ENCODE results near the gene HAUS6. TPM values are rescaled to one million over a fixed set of nuclear protein-coding genes. Genes with fewer than 3 reads are reported as not detected.
"Not testable (repeated sequence)": the region's sequence is repeated elsewhere in the genome, so short reads cannot be mapped to it uniquely, and the experiment has no call there.

The HAUS6 gene
- total RNA-seq, 2 donors from 2014 or later: 27.8 to 38.0 TPM

DNA sequence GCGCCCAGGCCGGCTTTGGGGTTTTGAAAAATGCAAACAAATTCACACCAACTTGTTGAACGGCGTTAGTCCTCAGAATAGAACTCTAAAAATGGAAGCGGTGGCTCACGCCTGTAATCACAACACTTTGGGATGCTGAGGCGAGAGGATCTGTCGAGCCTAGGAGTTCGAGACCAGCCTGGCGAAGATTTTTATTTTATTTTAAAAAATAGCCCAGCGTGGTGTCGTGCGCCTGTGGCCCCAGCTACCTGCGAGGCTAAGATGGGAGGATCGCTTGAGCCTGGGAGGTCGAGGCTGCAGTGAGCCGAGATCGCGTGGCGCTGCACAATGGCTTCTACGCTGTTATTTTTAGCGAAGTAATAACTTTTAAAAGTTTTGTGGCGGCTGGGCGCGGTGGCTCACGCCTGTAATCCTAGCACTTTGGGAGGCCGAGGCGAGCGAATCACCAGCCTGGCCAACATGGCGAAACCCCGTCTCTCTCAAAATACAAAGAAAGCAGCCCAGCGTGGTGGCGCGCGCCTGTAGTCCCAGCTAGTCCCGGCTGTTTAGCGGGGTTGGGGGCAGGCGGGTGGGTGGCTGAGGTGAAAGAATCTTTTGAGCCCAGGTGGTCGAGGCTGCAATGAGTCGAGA, 25.3 kb upstream of the HAUS6 start:
- peaks cover 43% of the 10 kb centered on the region for H3K36me3 Mint-ChIP-seq (ENCODE audit: low read depth)
- peak; percentile 16 for ATAC-seq (replicated peaks)
- H3K27ac Mint-ChIP-seq: peak overlapping the region; percentile 89
- H3K4me1 Mint-ChIP-seq: peaks cover 15% of the 10 kb centered on the region
- peak overlapping the region; percentile 89 for H3K4me3 Mint-ChIP-seq
- H3K27me3 Mint-ChIP-seq: no peaks in the 10 kb centered on the region
- H3K9me3 Mint-ChIP-seq: peaks cover 3% of the 10 kb centered on the region

DNA sequence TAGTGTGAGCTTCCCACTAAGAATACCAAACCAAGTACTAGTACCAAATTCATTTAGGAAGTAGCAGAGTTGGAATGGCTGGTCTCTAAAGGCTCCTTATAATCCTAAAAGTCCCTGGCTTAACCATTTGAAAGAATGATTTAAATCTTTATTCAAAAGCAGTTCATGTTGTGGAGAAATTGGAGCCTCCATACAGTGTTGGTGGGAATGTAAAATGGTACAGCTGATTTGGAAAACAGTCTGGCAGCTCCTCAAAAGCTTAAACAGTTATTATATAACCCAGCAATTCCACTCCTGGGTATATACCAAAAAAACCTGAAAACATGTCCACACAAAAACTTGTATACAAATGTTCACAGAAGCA, 21.7 kb upstream of the HAUS6 start:
- Mint-ChIP-seq H3K4me3 (peak overlapping the region; percentile 89), H3K27ac (peak overlapping the region; percentile 79), H3K36me3 (ENCODE audit: low read depth) (peaks cover 78% of the 10 kb centered on the region), H3K9me3 (peaks cover under 1% of the 10 kb centered on the region), H3K4me1 (peaks cover 8% of the 10 kb centered on the region), H3K27me3 (no peaks in the 10 kb centered on the region)
- no peak for ATAC-seq (replicated peaks)

DNA sequence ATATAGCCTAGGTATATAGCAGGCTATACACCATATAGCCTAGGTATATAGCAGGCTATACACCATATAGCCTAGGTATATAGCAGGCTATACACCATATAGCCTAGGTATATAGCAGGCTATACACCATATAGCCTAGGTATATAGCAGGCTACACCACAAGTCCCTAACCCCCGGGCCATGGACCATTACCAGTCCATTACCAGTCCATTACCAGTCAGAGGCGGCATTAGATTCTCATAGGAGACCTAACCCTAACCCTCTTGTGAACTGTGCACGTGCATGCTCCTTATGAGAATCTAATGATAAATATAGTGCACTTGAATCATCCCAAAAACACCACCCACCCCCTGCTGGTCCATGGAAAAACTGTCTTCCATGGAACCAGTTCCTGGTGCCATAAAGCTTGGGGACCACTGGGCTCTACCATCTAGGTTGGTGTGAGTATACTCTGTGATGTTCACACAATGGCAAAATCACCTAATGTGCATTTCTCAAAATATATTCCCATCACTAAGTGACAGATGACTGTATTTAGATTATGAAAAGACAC, 19.9 kb upstream of the HAUS6 start:
- no peaks in the 10 kb centered on the region for H3K27me3 Mint-ChIP-seq
- no peak overlapping the region for H3K27ac Mint-ChIP-seq
- H3K4me1 Mint-ChIP-seq: peaks cover 6% of the 10 kb centered on the region
- no peak for ATAC-seq (replicated peaks)
- H3K36me3 Mint-ChIP-seq (ENCODE audit: low read depth): peaks cover 97% of the 10 kb centered on the region
- no peaks in the 10 kb centered on the region for H3K9me3 Mint-ChIP-seq
- peak overlapping the region; percentile 89 for H3K4me3 Mint-ChIP-seq

DNA sequence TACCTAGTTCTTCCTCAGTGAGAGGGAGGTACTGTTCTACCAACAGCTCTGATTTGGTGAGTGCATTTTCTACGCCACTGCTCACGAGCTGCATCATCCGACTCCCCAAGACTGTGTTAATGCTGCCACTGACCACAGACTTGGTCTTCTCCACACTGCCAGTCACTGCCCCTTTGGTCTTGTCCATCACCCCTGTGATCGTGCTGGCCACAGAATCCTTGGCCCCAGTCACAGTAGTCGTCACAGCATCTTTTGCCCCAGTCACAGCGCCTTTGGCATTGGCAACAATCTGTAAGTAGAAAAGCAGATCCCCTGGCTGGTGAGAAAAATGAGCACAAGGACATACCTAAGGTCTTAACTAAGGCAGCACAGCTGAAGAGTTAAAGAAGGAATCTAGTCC, 18.2 kb upstream of the HAUS6 start:
- Mint-ChIP-seq H3K36me3 (ENCODE audit: low read depth) (peaks cover 100% of the 10 kb centered on the region), H3K27ac (no peak overlapping the region), H3K4me1 (peaks cover 11% of the 10 kb centered on the region), H3K4me3 (no peak overlapping the region), H3K27me3 (no peaks in the 10 kb centered on the region), H3K9me3 (no peaks in the 10 kb centered on the region)
- ATAC-seq (replicated peaks): no peak

DNA sequence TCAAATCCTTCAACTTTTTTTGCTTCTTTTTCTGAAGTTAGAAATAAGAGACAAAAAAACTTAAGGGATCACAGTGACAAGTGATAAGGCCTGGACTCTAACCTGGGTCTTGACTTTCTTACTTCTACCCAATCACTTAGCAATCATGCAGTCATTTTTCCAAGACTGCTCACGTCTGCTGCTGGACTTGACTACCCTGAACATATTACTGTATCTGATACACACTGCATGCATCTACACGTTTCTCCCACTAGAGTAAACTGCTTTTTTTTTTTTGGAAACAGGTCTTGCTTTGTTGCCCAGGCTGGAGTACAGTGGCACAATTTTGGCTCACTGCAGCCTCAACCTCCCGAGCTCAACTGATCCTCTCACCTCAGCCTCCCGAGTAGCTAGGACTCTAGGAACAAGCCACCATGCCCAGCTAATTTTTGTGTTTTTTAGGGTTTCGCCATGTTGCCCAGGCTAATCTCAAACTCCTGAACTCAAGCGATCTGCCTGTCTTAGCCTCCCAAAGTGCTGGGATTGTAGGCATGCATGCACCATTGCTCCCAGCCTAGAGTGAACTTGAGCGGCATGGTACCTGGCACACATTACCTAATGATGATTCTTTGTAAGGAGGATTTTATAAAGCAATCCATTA, 17.2 kb upstream of the HAUS6 start:
- H3K36me3 Mint-ChIP-seq (ENCODE audit: low read depth): peaks cover 100% of the 10 kb centered on the region
- H3K27ac Mint-ChIP-seq: no peak overlapping the region
- no peaks in the 10 kb centered on the region for H3K9me3 Mint-ChIP-seq
- peaks cover 10% of the 10 kb centered on the region for H3K4me1 Mint-ChIP-seq
- H3K4me3 Mint-ChIP-seq: no peak overlapping the region
- no peaks in the 10 kb centered on the region for H3K27me3 Mint-ChIP-seq
- no peak for ATAC-seq (replicated peaks)

DNA sequence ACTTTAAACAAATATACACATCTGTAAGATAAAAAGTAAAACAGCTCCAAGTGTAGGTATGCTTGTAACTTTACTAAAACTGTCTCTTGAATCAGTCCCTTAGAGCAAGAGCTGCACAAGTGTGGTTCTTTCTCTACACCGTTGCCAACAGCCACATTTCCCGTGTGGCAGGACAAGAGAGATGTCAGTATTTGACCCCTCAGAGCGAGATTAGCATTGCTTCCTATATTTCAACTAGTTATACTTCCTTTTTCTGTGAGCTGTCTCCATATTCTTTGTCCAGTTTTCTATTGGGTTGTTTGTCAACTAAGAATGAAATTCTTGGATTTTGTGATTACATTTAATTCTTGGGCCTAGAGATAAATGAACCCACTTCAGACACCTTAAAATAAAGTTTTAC, 16.5 kb upstream of the HAUS6 start:
- Mint-ChIP-seq H3K4me3 (no peak overlapping the region), H3K4me1 (peaks cover 5% of the 10 kb centered on the region), H3K27ac (no peak overlapping the region), H3K9me3 (no peaks in the 10 kb centered on the region), H3K36me3 (ENCODE audit: low read depth) (peaks cover 100% of the 10 kb centered on the region), H3K27me3 (no peaks in the 10 kb centered on the region)
- no peak for ATAC-seq (replicated peaks)

DNA sequence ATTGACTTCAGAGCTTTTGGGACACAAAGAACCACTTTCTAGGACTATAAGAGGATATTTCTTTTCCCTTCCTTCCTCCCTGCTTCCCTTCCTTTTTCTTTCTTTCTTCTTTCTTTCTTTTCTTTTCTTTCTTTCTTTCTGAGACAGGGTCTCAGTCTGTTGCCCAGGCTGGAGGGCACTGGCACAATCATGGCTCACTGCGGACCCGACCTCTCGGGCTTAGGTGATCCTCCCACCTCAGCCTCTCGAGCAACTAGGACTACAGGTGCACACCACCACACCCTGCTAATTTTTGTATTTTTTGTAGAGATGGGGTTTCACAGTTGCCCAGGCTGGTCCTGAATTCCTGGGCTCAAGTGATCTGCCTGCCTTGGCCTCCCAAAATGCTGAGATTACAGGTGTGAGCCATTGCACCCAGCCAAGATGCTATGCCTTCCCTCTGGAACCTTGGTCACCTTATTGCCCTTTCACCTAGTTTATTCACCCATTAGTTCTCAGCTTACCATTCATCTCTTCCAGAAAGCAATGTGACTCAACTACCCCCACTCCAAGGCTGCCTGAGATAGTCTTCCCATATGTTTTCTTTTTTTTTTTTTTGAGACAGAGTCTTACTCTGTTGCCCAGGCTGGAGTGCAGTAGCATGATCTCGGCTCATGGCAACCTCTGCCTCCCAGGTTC, 14.5 kb upstream of the HAUS6 start:
- H3K36me3 Mint-ChIP-seq (ENCODE audit: low read depth): peaks cover 82% of the 10 kb centered on the region
- H3K27ac Mint-ChIP-seq: peak overlapping the region; percentile 55
- H3K4me1 Mint-ChIP-seq: peaks cover 5% of the 10 kb centered on the region
- no peak overlapping the region for H3K4me3 Mint-ChIP-seq
- no peaks in the 10 kb centered on the region for H3K27me3 Mint-ChIP-seq
- ATAC-seq (replicated peaks): peak; percentile 51
- H3K9me3 Mint-ChIP-seq: no peaks in the 10 kb centered on the region

DNA sequence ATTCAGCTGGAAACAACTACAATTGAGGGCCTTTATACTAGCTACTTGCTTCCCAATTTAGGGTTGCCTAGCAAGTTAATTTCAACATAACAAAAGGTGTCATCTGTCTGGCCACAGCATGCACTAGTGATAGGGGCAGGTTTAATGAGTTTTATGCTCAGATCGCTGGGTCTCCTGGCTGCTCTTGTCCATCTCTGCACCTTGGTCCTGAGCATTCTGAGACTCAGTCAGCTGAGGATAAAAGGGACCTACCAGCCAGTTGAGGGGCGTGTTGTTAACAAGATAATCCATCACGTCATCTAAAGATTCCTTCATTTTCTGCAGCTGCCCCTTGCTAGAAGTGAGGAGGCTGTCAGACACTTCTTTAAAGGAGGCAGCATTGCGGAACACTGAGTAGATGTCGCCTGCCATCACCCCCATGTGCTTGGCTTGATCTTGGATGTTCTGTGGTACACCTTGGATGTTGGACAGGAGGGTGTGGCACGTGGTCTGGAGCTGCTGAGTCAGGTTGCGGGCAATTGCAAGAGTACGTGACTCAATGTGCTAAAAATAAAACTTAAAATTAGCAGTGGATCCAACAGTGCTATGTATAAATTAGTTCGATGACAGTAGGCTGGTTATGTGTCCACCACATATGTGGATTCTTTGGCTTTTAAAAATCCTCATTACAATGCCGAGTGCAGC, 13.5 kb upstream of the HAUS6 start:
- peaks cover 73% of the 10 kb centered on the region for H3K36me3 Mint-ChIP-seq (ENCODE audit: low read depth)
- peak; percentile 31 for ATAC-seq (replicated peaks)

DNA sequence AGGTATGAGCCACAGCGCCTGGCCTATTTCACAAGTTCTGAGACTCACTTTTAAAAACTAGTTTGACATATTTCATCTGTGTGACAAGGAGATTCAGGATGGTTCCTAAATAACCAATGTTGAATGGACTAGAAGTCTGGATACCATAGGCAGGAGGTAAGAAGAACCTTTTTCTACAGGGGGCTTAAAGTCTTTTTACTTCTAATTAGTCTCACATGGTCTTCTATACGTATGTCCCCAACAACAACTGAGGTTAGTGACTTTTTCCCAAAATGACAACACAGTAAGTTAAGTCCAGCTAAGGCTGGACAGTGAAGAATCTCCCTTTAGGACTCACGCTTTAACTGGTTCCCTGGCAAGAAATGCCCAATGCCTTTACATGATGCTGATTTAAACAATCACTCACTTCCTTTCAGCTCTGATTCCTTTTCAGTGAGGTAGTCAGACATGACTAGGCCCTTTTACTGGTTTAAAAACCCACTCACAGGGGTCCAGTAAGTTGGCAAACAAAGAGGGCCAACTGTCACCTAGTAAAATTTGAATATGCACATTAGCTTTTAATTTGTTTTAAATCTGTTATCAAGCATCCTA, 12.1 kb upstream of the HAUS6 start:
- Mint-ChIP-seq H3K27ac (no peak overlapping the region), H3K9me3 (no peaks in the 10 kb centered on the region), H3K27me3 (no peaks in the 10 kb centered on the region), H3K4me1 (peaks cover 5% of the 10 kb centered on the region), H3K36me3 (ENCODE audit: low read depth) (peaks cover 58% of the 10 kb centered on the region), H3K4me3 (no peak overlapping the region)
- ATAC-seq (replicated peaks): peak; percentile 18

More for the DNA sequence above, 13.5 kb upstream of the HAUS6 start:
- Mint-ChIP-seq H3K4me3 (no peak overlapping the region), H3K9me3 (no peaks in the 10 kb centered on the region), H3K27ac (peak overlapping the region; percentile 42), H3K27me3 (no peaks in the 10 kb centered on the region), H3K4me1 (peaks cover 5% of the 10 kb centered on the region)

DNA sequence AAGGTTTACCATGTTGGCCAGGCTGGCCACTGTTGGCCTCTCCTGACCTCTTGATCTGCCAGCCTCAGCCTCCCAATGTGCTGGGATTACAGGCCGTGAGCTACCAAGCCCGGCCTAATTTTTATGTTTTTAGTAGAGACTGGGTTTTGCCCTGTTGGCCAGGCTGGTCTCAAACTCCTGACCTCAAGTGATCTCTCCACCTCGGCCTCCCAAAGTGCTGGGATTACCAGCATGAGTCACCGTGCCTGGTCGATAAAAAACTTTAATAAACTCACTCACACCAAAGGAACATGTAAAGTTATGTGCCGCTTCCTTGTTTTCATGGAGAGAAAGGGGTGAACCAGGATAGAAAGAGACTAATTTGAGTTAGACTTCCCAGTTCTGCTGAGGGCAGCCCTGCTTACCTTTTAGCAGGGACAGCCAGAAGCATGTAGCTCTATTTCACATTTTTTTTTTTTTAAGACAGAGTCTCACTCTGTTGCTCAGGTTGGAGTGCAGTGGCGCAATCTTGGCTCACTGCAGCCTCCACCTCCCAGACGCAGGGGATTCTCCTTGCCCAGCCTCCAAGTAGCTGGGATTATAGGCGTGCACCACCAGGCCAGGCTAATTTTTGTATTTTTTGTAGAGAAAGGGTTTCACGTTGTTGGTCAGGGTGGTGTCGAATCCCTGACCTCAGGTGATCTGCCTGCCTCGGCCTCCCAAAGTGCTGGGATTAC, 11.4 kb upstream of the HAUS6 start:
- no peaks in the 10 kb centered on the region for H3K9me3 Mint-ChIP-seq
- H3K27ac Mint-ChIP-seq: peak overlapping the region; percentile 50
- ATAC-seq (replicated peaks): no peak
- peaks cover 5% of the 10 kb centered on the region for H3K4me1 Mint-ChIP-seq
- no peaks in the 10 kb centered on the region for H3K27me3 Mint-ChIP-seq
- no peak overlapping the region for H3K4me3 Mint-ChIP-seq
- peaks cover 52% of the 10 kb centered on the region for H3K36me3 Mint-ChIP-seq (ENCODE audit: low read depth)

DNA sequence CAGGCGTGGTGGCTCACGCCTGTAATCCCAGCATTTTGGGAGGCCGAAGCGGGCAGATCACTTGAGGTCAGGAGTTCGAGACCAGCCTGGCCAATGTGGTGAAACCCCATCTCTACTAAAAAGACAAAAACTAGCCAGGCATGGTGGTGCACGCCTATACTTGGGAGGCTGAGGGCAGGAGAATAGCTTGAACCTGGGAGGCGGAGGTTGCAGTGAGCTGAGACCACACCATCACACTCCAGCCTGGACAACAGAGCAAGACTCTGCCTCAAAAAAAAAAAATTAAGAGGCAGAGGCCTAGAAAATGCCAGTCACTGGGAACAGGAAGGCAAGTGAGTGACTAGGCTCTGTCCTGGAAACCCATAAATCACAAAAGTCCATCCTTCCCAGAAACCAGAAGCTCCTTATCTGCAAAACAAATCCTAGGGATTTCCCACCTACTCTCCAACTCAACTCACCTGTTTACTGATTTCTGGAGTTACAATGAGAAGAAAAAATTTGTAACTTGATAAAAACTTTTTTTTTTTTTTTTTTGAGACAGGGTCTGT, 10.4 kb upstream of the HAUS6 start:
- not testable (repeated sequence) for H3K27me3 Mint-ChIP-seq; H3K27ac Mint-ChIP-seq; H3K4me1 Mint-ChIP-seq; H3K4me3 Mint-ChIP-seq; ATAC-seq (replicated peaks); H3K9me3 Mint-ChIP-seq
- H3K36me3 Mint-ChIP-seq (ENCODE audit: low read depth): peaks cover 42% of the 10 kb centered on the region

DNA sequence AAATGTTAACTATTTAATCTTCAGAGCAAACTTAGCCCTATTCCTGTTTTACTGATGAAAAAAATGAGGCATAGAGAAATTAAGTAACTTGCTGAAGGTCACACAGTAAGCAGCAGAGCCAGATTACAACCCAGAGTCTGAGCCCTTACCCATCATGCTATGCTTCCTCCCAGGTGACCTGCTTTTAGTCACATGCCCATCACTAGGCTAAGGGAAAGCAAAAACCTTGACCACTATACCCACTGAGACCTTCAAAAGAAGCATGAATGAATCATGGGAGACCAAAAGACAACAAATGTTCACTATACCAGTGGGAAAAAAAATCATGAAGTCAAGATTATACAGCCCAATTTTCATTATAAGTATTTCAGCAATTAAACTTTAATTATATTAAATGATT, 5.3 kb upstream of the HAUS6 start:
- peak; percentile 79 for ATAC-seq (replicated peaks)
- H3K27me3 Mint-ChIP-seq: no peaks in the 10 kb centered on the region
- no peaks in the 10 kb centered on the region for H3K4me1 Mint-ChIP-seq
- no peaks in the 10 kb centered on the region for H3K9me3 Mint-ChIP-seq
- H3K36me3 Mint-ChIP-seq (ENCODE audit: low read depth): no peaks in the 10 kb centered on the region
- no peak overlapping the region for H3K4me3 Mint-ChIP-seq
- no peak overlapping the region for H3K27ac Mint-ChIP-seq

DNA sequence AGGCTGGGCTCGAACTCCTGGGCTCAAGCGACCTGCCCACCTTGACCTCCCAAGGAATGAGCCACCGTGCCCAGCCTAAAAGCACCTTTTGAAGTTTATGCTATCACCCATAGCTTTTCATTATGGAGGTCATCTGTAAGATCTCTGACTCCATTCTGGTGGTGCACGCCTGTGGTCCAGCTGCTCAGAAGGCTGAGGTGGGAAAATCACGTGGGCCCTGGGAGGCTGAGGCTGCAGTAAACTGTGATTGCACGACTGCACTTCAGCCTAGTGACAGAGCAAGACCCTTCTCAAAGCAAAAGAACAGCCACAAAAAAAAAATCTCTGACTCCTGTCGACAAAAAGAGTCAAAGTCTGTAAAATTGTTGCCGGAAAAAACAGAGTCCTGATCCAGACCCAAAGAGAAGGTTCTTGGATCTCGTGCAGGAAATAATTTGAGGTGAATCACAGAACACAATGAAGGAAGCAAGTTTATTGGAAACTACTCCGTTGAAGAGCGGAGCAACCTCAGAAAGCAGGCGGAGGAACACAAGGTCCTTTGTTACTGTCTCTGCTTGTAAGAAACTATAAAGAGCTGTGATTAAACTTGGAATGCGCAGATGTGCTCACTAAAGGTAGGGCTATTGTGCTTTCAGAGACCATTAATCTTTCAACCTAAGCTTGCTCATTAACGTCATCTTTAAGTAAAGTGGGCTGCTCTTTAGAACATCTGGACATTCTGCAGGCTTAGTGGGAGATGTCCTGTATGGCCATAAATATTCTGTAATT, 2.0 kb upstream of the HAUS6 start:
- H3K27me3 Mint-ChIP-seq: no peaks in the 10 kb centered on the region
- H3K9me3 Mint-ChIP-seq: no peaks in the 10 kb centered on the region
- H3K36me3 Mint-ChIP-seq (ENCODE audit: low read depth): peaks cover 27% of the 10 kb centered on the region
- no peak overlapping the region for H3K27ac Mint-ChIP-seq
- H3K4me1 Mint-ChIP-seq: peaks cover 7% of the 10 kb centered on the region
- no peak for ATAC-seq (replicated peaks)
- no peak overlapping the region for H3K4me3 Mint-ChIP-seq
